DND-41 (cell line): ENCODE results near the gene DHCR24.

ENCODE experiments used
- ATAC-seq: fragments of 200-7000 bp; cut with Tn5 transposase; 3 replicates; pipeline ENCODE4 v1.9.1; 2021; ENCODE audit warnings: low read depth; ENCODE audit not compliant: insufficient read depth
- DNase-seq: peaks from one replicate; pipeline ENCODE4 v3.0.0-alpha.2; 2020
- H2AFZ ChIP-seq: 2 replicates; pipeline ENCODE4 v1.6.0; 2012; ENCODE audit warnings: low read depth, low read length
- H3K27ac ChIP-seq: 2 replicates; pipeline ENCODE4 v1.5.1; 2012; ENCODE audit warnings: low read length, inconsistent platforms
- H3K27me3 ChIP-seq: fragments of 200-600 bp; sonication (generic); 2 replicates; pipeline ENCODE4 v1.6.0; 2012; ENCODE audit warnings: low read length, mild to moderate bottlenecking, inconsistent platforms; ENCODE audit not compliant: insufficient read depth, poor library complexity
- H3K36me3 ChIP-seq: 2 replicates; pipeline ENCODE4 v1.5.1; 2012; ENCODE audit warnings: low read length, inconsistent platforms; ENCODE audit not compliant: insufficient read depth
- H3K4me1 ChIP-seq: 2 replicates; pipeline ENCODE4 v1.5.1; 2012; ENCODE audit warnings: mild to moderate bottlenecking, low read length; ENCODE audit not compliant: insufficient read depth
- H3K4me2 ChIP-seq: 2 replicates; pipeline ENCODE4 v1.6.0; 2012; ENCODE audit warnings: mild to moderate bottlenecking, moderate library complexity, low read length, inconsistent platforms; ENCODE audit not compliant: insufficient read depth
- H3K4me3 ChIP-seq, 2 experiments: fragments of 200-600 bp in 1 of 2; shearing (Covaris generic) in 1 of 2; 2 replicates each; pipeline ENCODE4 v1.5.1; 2012 to 2016; ENCODE audit warnings: inconsistent platforms in 2 of 2, low read length in 2 of 2, mild to moderate bottlenecking in 2 of 2, low read depth in 1 of 2, moderate library complexity in 1 of 2
- H3K79me2 ChIP-seq: 2 replicates; pipeline ENCODE4 v1.6.0; 2012; ENCODE audit warnings: low read length, inconsistent platforms; ENCODE audit not compliant: insufficient read depth
- H3K9ac ChIP-seq: 2 replicates; pipeline ENCODE4 v1.6.0; 2012; ENCODE audit warnings: low read depth, mild to moderate bottlenecking, inconsistent platforms, low read length, moderate library complexity
- H3K9me3 ChIP-seq: 2 replicates; pipeline ENCODE4 v1.5.1; 2012; ENCODE audit warnings: low read length, moderate library complexity, mild to moderate bottlenecking, inconsistent platforms; ENCODE audit not compliant: insufficient read depth, severe bottlenecking
- H4K20me1 ChIP-seq: 2 replicates; pipeline ENCODE4 v1.6.0; 2012; ENCODE audit warnings: low read length; ENCODE audit not compliant: insufficient read depth
- EZH2 ChIP-seq: IDR thresholded peaks from 3 replicates; pipeline ENCODE4 v1.6.1; 2012; ENCODE audit warnings: borderline replicate concordance, low read depth, mild to moderate bottlenecking, moderate library complexity, low read length, inconsistent platforms; ENCODE audit not compliant: severe bottlenecking
- TF ChIP-seq, protein P1 (sequence below): IDR thresholded peaks from 2 replicates; pipeline ENCODE4 v1.5.1; 2012; ENCODE audit warnings: borderline replicate concordance, low read length, moderate library complexity, mild to moderate bottlenecking; ENCODE audit not compliant: poor library complexity, severe bottlenecking; ENCODE audit errors: extremely low read depth

The DHCR24 gene

DNA sequence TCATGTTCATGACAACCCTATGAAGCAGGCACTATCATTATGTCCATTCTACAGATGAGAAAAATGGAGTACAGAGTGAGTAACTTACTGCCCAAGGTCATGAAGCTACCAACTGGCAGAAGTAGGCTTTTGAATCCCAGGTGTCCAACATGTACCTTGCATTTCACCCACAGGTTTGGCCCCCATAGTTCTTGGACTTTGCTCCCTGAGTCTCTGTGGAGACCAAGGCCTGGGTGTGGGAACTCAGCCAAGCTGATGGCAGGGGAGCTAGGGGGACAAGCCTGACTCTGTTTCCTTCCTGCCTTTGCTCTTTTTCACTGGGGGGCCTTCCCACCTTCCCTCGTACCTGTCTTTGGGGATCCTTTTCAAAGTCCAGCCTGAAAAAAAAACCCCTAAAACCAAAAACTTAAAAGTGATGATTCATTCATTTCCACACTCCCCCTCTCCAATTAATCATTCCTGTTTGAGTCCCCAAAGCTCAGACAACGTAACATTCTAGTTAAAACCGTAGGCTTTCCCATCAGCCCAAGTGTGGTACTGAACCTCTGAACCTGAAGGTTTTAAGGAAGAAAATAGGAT, 77.4 kb downstream of the DHCR24 start:
- Histone ChIP-seq H3K36me3 (no peaks in the 10 kb centered on the region), H3K9ac (no peak overlapping the region), H3K4me2 (no peak overlapping the region), H3K4me3 (no peak overlapping the region), H3K27me3 (no peaks in the 10 kb centered on the region), H4K20me1 (peaks cover 7% of the 10 kb centered on the region; the same call in 1 of the 2 replicates), H2AFZ (no peak overlapping the region), H3K79me2 (no peaks in the 10 kb centered on the region), H3K4me1 (no peaks in the 10 kb centered on the region), H3K27ac (no peak overlapping the region), H3K9me3 (no peaks in the 10 kb centered on the region)
- ATAC-seq: no peak
- no peak for DNase-seq
- TF ChIP-seq, protein P1, sequence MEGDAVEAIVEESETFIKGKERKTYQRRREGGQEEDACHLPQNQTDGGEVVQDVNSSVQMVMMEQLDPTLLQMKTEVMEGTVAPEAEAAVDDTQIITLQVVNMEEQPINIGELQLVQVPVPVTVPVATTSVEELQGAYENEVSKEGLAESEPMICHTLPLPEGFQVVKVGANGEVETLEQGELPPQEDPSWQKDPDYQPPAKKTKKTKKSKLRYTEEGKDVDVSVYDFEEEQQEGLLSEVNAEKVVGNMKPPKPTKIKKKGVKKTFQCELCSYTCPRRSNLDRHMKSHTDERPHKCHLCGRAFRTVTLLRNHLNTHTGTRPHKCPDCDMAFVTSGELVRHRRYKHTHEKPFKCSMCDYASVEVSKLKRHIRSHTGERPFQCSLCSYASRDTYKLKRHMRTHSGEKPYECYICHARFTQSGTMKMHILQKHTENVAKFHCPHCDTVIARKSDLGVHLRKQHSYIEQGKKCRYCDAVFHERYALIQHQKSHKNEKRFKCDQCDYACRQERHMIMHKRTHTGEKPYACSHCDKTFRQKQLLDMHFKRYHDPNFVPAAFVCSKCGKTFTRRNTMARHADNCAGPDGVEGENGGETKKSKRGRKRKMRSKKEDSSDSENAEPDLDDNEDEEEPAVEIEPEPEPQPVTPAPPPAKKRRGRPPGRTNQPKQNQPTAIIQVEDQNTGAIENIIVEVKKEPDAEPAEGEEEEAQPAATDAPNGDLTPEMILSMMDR: no peak
- no peak for TF ChIP-seq EZH2

DNA sequence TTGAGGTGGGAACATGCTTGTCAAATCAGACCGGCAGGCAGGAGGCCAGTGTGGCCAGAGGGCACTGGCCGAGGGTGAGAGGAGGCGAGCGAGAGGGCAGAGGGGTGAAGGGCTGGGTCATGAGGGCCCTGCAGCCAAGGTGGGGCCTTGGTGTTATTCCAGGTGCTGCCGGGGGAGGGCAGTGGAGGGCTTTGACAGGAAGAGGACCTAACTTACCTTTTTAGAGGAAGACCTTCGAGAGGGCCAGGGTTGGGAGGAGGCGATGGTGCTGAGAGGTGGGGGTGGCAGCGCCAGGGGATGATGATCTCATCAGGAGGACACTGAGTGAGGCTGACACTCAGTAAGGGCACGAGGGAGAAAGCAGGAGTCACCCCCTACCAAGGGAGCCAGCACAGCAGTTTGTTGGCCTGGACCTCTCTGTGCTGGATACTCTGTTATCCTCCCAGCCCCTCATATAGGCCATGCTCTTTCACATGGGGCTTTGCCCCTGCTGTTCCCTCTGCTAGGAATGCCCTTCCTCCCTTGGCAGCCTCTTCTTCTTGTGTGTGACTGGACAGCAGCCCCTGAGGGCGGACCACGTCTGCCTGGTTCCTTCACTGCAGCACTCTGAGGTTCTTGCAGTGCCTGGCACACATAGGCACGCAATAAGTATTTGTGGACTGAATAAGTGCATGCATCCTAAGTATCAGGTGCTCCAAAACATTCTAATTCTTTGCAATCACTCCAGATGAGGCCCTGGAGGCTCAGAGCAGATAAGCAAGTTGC, 78.4 kb downstream of the DHCR24 start:
- Histone ChIP-seq H3K36me3 (no peaks in the 10 kb centered on the region), H3K79me2 (no peaks in the 10 kb centered on the region), H3K4me3 (no peak overlapping the region), H3K4me1 (no peaks in the 10 kb centered on the region), H3K9ac (no peak overlapping the region), H3K27ac (no peak overlapping the region), H3K4me2 (no peak overlapping the region), H2AFZ (no peak overlapping the region), H3K27me3 (no peaks in the 10 kb centered on the region), H4K20me1 (peaks cover 7% of the 10 kb centered on the region; the same call in 1 of the 2 replicates), H3K9me3 (no peaks in the 10 kb centered on the region)
- DNase-seq (no peak), ATAC-seq (no peak)
- TF ChIP-seq EZH2: no peak
- TF ChIP-seq, protein P1: no peak

DNA sequence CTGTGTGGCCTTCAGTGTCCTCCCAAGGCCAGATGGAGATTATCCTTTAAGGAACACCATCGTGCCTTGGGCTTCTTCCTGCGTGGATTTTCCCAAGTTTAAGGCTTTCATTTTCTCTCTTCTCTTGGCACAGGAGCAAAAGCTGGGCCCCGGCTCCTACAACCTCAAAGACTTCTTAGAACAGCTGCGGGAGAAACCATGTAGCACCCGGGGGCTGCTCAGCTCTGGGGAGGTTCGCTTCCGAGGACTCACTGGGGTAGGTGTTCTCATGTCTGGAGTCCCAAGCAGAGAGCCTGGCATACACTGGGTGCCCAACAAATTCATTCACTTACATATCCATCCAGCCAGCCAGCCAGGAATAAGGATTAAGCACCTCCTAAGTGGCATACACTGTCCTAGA, 79.2 kb downstream of the DHCR24 start:
- Histone ChIP-seq H3K79me2 (no peaks in the 10 kb centered on the region), H3K4me1 (no peaks in the 10 kb centered on the region), H3K4me2 (no peak overlapping the region), H3K36me3 (no peaks in the 10 kb centered on the region), H2AFZ (no peak overlapping the region), H3K4me3 (no peak overlapping the region), H3K9me3 (no peaks in the 10 kb centered on the region), H4K20me1 (peaks cover 7% of the 10 kb centered on the region; the same call in 1 of the 2 replicates), H3K27ac (no peak overlapping the region), H3K27me3 (no peaks in the 10 kb centered on the region), H3K9ac (no peak overlapping the region)
- no peak for TF ChIP-seq EZH2
- TF ChIP-seq, protein P1: no peak
- no peak for DNase-seq
- no peak for ATAC-seq
